ENCODE measurements around the gene TEAD4.
"Not testable (repeated sequence)": the region's sequence is repeated elsewhere in the genome, so short reads cannot be mapped to it uniquely, and the experiment has no call there.

TEAD4 gene

GRCh38 chr12:3048540-3048939 lies 89.3 kb downstream of the TEAD4 start:
- no peak for DNase-seq

GRCh38 chr12:3049176-3049575 lies 90.0 kb downstream of the TEAD4 start:
- DNase-seq = no peak

- DNase-seq = peak in 1 of 14 donors; percentile 19
These were observed 90.5 kb downstream of the TEAD4 start for GRCh38 chr12:3049611-3050249.

GRCh38 chr12:3054374-3054773 lies 95.2 kb downstream of the TEAD4 start:
- DNase-seq = no peak

GRCh38 chr12:3055026-3055703 lies 96.0 kb downstream of the TEAD4 start:
- no peak for DNase-seq

GRCh38 chr12:3055704-3056467 lies 96.7 kb downstream of the TEAD4 start:
- no peak for DNase-seq

- peak in 1 of 14 donors; percentile 74 for DNase-seq
These were observed 101.9 kb downstream of the TEAD4 start for GRCh38 chr12:3061059-3061458.

- no peak for DNase-seq
These were observed 102.5 kb downstream of the TEAD4 start for GRCh38 chr12:3061501-3062215.

- DNase-seq = no peak
These were observed 106.1 kb downstream of the TEAD4 start for GRCh38 chr12:3065300-3065699.

GRCh38 chr12:3065846-3066245 lies 106.6 kb downstream of the TEAD4 start:
- not testable (repeated sequence) for DNase-seq

GRCh38 chr12:3069714-3070113 lies 110.5 kb downstream of the TEAD4 start:
- DNase-seq = no peak

- no peak for DNase-seq
These were observed 111.9 kb downstream of the TEAD4 start for GRCh38 chr12:3071107-3071506.

- DNase-seq = no peak
These were observed 112.5 kb downstream of the TEAD4 start for GRCh38 chr12:3071710-3072109.

GRCh38 chr12:3073438-3074250 lies 114.4 kb downstream of the TEAD4 start:
- peak in 13 of 14 donors; percentile 6 to 76 (median 45) for DNase-seq

- no peak for DNase-seq
These were observed 116.1 kb downstream of the TEAD4 start for GRCh38 chr12:3075315-3075714.

- peak in 11 of 14 donors; percentile 18 to 76 (median 51) for DNase-seq
These were observed 117.8 kb downstream of the TEAD4 start, which contains the start of gene TSPAN9 for GRCh38 chr12:3076730-3077571. TSPAN9 (plus strand) TSS chr12:3077379; CDS start chr12:3201194, 123,815 bp downstream.

GRCh38 chr12:3077572-3078081 lies 118.4 kb downstream of the TEAD4 start:
- peak in 1 of 14 donors; percentile 25 for DNase-seq

GRCh38 chr12:3078086-3078820 lies 119.1 kb downstream of the TEAD4 start:
- no peak for DNase-seq

- no peak for DNase-seq
These were observed 121.9 kb downstream of the TEAD4 start for GRCh38 chr12:3081091-3081490.

- no peak for DNase-seq
These were observed 122.7 kb downstream of the TEAD4 start for GRCh38 chr12:3081886-3082285.
